ENCODE results near the gene SOHLH1. TPM values are rescaled to one million over a fixed set of nuclear protein-coding genes. Genes with fewer than 3 reads are reported as not detected.

The SOHLH1 gene
- total RNA-seq, 1 donor = not detected

- Histone ChIP-seq H3K79me2 (ENCODE audit: insufficient read depth, low read length) (no peaks in the 10 kb centered on the region), H2AFZ (ENCODE audit: low read length) (no peak overlapping the region), H3K4me1 (ENCODE audit: insufficient read depth, low read length) (no peaks in the 10 kb centered on the region), H3K27ac (ENCODE audit: low read depth, low read length) (no peak overlapping the region), H3K27me3 (ENCODE audit: insufficient read depth, low read length) (no peaks in the 10 kb centered on the region), H4K20me1 (ENCODE audit: insufficient read depth, low read length) (no peaks in the 10 kb centered on the region), H3K4me2 (ENCODE audit: insufficient read depth, low read length) (no peak overlapping the region), H3K4me3 (ENCODE audit: insufficient read depth, low read length) (no peak overlapping the region), H3K9me3 (ENCODE audit: low read depth, low read length) (peaks cover 6% of the 10 kb centered on the region), H3K36me3 (ENCODE audit: insufficient read depth, low read length) (no peaks in the 10 kb centered on the region)
- no peak for TF ChIP-seq CTCF (IDR thresholded peaks at IDR 0.05; ENCODE audit: extremely low read depth, low read depth, low read length)
- no peak for DNase-seq (ENCODE audit: insufficient read length, low spot score, missing footprints)
Observed at GRCh38 chr9:135647884-135648283, 51.4 kb downstream of the SOHLH1 start.

GRCh38 chr9:135644631-135645218 is 54.6 kb downstream of the SOHLH1 start:
- Histone ChIP-seq H3K4me3 (ENCODE audit: insufficient read depth, low read length) (no peak overlapping the region), H2AFZ (ENCODE audit: low read length) (no peak overlapping the region), H3K4me2 (ENCODE audit: insufficient read depth, low read length) (no peak overlapping the region), H3K79me2 (ENCODE audit: insufficient read depth, low read length) (no peaks in the 10 kb centered on the region), H3K27ac (ENCODE audit: low read depth, low read length) (no peak overlapping the region), H3K36me3 (ENCODE audit: insufficient read depth, low read length) (no peaks in the 10 kb centered on the region), H3K9me3 (ENCODE audit: low read depth, low read length) (peaks cover 6% of the 10 kb centered on the region), H3K4me1 (ENCODE audit: insufficient read depth, low read length) (no peaks in the 10 kb centered on the region), H4K20me1 (ENCODE audit: insufficient read depth, low read length) (no peaks in the 10 kb centered on the region), H3K27me3 (ENCODE audit: insufficient read depth, low read length) (no peaks in the 10 kb centered on the region)
- DNase-seq (ENCODE audit: insufficient read length, low spot score, missing footprints) = no peak
- TF ChIP-seq CTCF (IDR thresholded peaks at IDR 0.05; ENCODE audit: extremely low read depth, low read depth, low read length) = no peak

Other genes with a start within 250 kb of the SOHLH1 start
- gene PPP1R26, start 219.7 kb downstream of the SOHLH1 start, total RNA-seq = 9.4 and 10.5 TPM in 2 replicates
- 13.0 and 18.3 TPM in 2 replicates for gene MRPS2, start 198.8 kb downstream of the SOHLH1 start, total RNA-seq
- not detected in 2 replicates for gene LCN1, start 178.0 kb downstream of the SOHLH1 start, total RNA-seq
- not detected in 2 replicates for gene OBP2A, start 153.4 kb downstream of the SOHLH1 start, total RNA-seq
- not detected in 2 replicates for gene PAEP, start 137.7 kb downstream of the SOHLH1 start, total RNA-seq
- not detected in 2 replicates for gene GLT6D1, start 59.9 kb downstream of the SOHLH1 start, total RNA-seq
- gene LCN9, start 36.2 kb downstream of the SOHLH1 start, total RNA-seq = not detected in 2 replicates
- gene KCNT1, start 2.7 kb upstream of the SOHLH1 start, total RNA-seq = not detected in 2 replicates
- gene CAMSAP1, start 208.1 kb upstream of the SOHLH1 start, total RNA-seq = 22.1 and 26.1 TPM in 2 replicates